Muscle layer of colon (tissue), 2 donors: ENCODE data around the gene UCN2.

Experiments
- H3K27ac ChIP-seq: one replicate; pipeline ENCODE4 v1.7.0; 2013; ENCODE audit warnings: low read depth, mild to moderate bottlenecking, low read length, moderate library complexity
- H3K27me3 ChIP-seq, 2 donors: one replicate each; pipeline ENCODE4 v1.7.0; 2013; ENCODE audit warnings: low read length in 2 of 2, mild to moderate bottlenecking in 2 of 2; ENCODE audit not compliant: insufficient read depth in 2 of 2, control insufficient read depth in 1 of 2
- H3K36me3 ChIP-seq: one replicate; pipeline ENCODE4 v1.7.0; 2013; ENCODE audit warnings: mild to moderate bottlenecking, low read length; ENCODE audit not compliant: insufficient read depth
- H3K4me1 ChIP-seq: one replicate; pipeline ENCODE4 v1.7.0; 2013; ENCODE audit warnings: mild to moderate bottlenecking, low read length; ENCODE audit not compliant: insufficient read depth
- H3K4me3 ChIP-seq, 2 donors: one replicate each; pipeline ENCODE4 v1.7.0; 2013; ENCODE audit warnings: low read length in 2 of 2, low read depth in 1 of 2, mild to moderate bottlenecking in 1 of 2, moderate library complexity in 1 of 2
- H3K9ac ChIP-seq: one replicate; pipeline ENCODE4 v1.7.0; 2013; ENCODE audit warnings: low read length
- H3K9me3 ChIP-seq: one replicate; pipeline ENCODE4 v1.7.0; 2013; ENCODE audit warnings: mild to moderate bottlenecking, low read length
- donor health status: abdominal sarcoma.
- donor health status: Adenocarcinoma of cecum.

The UCN2 gene

DNA sequence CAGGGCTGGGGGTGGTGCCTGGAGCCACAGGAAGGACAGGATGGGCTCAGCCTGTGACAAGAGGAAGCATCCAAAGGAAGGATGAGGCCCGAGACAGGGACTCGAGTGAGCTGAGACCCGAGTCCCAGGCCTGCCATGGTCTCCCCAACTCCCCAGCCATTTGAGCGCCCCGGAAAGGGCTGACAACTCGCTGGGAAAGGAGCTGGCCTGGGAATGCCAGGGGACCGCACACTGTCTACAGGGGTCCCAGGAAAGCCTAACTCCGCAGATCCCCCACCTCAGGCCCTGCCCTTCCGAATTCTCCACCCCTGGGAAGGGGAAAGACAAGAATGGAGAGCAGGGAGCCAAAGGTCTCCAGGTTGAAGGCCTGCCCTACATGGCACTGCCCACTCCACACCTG, 38.6 kb downstream of the UCN2 start:
- H3K9me3 ChIP-seq: no peaks in the 10 kb centered on the region
- H3K4me1 ChIP-seq: no peaks in the 10 kb centered on the region
- H3K36me3 ChIP-seq: no peaks in the 10 kb centered on the region
- no peak overlapping the region for H3K27ac ChIP-seq
- H3K27me3 ChIP-seq: no peaks in the 10 kb centered on the region
- H3K9ac ChIP-seq: no peak overlapping the region
- no peak overlapping the region for H3K4me3 ChIP-seq

DNA sequence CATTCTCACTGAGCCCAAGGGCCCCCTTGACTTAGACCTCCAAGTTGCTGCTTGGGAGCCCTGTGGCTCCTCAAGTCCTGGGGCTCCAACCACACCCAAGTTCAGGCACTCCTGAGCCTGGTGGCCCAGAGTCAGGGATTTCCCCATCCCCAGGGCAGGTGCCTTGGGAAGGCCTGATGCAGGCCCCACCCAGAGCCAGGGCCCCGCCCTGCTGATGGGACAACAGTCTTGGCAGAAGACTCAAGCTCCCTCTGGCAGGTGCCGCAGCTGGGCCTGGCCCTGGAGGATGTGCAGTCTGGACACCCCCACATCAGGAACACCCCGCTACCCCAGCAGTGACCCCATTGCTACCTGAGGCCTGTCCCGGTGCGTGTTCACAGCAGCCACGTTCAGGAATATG, 41.9 kb downstream of the UCN2 start:
- no peak overlapping the region for H3K9ac ChIP-seq
- H3K27ac ChIP-seq: no peak overlapping the region
- H3K4me1 ChIP-seq: no peaks in the 10 kb centered on the region
- H3K9me3 ChIP-seq: no peaks in the 10 kb centered on the region
- no peaks in the 10 kb centered on the region for H3K36me3 ChIP-seq
- no peak overlapping the region for H3K4me3 ChIP-seq
- H3K27me3 ChIP-seq: no peaks in the 10 kb centered on the region

DNA sequence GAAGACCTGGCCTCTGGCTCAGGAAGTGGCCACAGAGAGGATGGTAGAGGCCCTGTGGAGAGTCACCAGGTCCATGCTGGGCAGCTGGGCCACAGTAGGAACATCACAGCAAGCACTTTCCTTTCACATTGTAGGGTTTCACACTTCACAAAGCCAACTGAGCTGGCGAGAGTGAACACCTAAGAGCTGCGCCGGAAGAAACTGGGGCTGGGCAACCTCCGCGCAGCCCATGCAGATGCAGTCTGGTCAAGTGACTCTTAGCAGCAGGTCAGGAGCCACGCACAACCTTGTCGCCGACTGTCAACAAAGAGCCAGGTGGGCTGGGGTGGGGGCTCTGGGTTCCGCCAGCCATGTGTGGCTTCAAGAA, 44.3 kb downstream of the UCN2 start:
- no peaks in the 10 kb centered on the region for H3K36me3 ChIP-seq
- H3K4me1 ChIP-seq: no peaks in the 10 kb centered on the region
- H3K4me3 ChIP-seq: no peak overlapping the region
- H3K9me3 ChIP-seq: no peaks in the 10 kb centered on the region
- no peaks in the 10 kb centered on the region for H3K27me3 ChIP-seq
- H3K27ac ChIP-seq: no peak overlapping the region
- H3K9ac ChIP-seq: no peak overlapping the region

DNA sequence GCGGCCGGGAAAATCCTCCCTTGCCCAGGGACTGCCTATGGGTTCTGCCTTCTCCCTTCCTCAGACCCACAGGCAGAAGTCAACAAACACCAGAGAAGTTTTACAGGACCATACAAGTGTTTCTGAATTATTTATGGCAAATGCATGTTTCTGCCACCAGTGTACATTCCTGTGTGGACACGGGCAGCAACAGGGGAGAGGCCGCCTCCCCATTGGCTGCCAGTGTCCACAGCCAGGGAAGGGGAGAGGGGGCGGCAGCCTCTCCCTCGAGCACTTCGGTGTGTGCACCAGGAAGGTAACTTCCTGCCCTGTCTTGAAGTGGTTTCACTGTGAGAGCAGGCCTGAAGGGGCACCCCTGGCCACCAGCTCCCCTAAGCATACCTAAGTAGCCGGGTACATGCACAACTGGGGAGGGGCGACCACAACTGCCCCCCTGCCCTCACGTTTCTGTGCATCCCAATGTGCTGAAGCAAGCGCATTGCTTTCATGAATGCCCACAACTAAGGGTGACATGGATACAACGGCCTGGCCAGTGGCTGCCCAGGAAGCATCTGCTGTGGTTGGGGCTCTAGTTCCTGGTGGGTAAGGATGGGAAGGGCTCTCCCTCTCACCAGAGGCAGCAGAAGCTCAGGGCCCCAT, 44.8 kb downstream of the UCN2 start:
- no peak overlapping the region for H3K9ac ChIP-seq
- no peak overlapping the region for H3K27ac ChIP-seq
- no peak overlapping the region for H3K4me3 ChIP-seq
- no peaks in the 10 kb centered on the region for H3K36me3 ChIP-seq
- no peaks in the 10 kb centered on the region for H3K4me1 ChIP-seq
- no peaks in the 10 kb centered on the region for H3K9me3 ChIP-seq
- no peaks in the 10 kb centered on the region for H3K27me3 ChIP-seq

DNA sequence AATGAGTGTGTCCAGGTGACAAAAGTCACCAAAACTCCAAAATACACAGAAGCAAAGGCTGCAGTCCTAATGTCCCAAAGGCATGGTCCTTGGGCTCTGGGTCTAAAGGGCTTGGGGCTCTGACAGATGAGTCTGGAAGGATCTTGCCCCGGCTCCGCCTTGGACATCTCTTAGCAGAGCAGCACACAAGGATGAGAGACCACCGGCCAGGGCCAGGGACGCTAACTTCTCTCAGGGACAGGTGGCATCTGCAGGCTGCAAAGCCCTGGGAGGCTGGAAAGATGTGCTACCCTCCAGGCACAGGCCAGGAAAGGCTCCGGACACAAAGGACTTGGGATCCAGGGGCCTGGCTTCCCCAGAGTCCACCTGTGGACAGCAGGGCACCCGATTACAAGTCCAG, 45.5 kb downstream of the UCN2 start:
- Histone ChIP-seq H3K9ac (no peak overlapping the region), H3K4me3 (no peak overlapping the region), H3K9me3 (no peaks in the 10 kb centered on the region), H3K4me1 (no peaks in the 10 kb centered on the region), H3K27me3 (no peaks in the 10 kb centered on the region), H3K27ac (no peak overlapping the region), H3K36me3 (no peaks in the 10 kb centered on the region)

DNA sequence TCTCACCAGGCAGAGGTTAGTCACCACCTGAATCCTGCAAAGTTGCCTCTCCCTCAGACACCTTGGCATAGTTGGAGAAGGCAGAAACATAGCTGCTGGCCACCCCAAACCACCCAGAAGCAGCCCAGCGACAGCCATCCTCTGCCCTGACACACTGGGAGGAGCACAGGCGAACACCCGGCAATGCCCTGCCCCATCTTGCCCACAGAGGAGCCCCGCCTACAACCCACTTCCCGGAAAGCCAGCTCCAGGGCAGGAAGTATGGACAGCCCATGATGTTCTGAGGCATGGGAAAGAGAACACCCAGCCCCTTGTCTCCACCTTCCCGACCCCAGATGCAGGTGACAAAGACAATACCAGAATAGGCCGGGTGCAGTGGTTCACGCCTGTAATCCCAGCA, 47.0 kb downstream of the UCN2 start:
- H3K4me1 ChIP-seq: no peaks in the 10 kb centered on the region
- no peaks in the 10 kb centered on the region for H3K36me3 ChIP-seq
- H3K27me3 ChIP-seq: no peaks in the 10 kb centered on the region
- no peak overlapping the region for H3K4me3 ChIP-seq
- no peaks in the 10 kb centered on the region for H3K9me3 ChIP-seq
- H3K9ac ChIP-seq: no peak overlapping the region
- H3K27ac ChIP-seq: no peak overlapping the region

DNA sequence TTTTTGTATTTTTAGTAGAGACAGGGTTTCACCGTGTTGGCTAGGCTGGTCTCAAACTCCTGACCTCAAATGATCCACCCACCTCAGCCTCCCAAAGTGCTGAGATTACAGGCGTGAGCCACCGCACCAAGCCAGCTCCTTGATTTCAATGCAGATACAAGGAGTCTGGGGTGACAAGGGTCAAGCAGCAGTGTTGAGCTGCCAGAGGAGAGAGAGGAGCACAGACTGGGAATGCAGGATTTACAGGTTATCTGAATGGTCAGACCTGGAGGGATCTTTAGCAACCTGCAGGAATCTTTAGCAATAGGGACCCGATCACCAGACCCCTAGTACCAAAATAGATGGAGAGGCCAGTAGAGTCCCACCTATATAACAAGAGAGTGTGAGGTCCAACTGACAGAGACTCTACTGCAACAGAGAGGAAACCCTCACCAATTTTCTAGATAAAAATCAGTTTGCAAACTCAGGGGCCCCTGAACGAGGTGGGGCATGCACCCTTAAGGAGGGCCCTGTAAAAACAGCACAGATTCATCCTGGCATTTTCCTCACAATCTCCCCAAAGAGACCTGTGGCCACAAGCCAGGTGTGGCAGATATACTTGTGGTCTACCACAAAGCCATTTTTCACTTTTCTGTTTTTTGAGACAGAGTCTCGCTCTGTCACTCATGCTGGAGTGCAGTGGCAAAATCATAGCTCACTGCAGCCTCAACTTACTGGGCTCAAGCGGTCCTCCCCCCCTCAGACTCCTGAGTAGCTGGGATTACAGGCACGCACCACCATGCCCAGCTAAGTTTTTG, 49.0 kb downstream of the UCN2 start:
- H3K4me1 ChIP-seq: no peaks in the 10 kb centered on the region
- no peak overlapping the region for H3K4me3 ChIP-seq

More for the DNA sequence above, 49.0 kb downstream of the UCN2 start:
- Histone ChIP-seq H3K9ac (no peak overlapping the region), H3K36me3 (no peaks in the 10 kb centered on the region), H3K9me3 (no peaks in the 10 kb centered on the region), H3K27ac (no peak overlapping the region), H3K27me3 (no peaks in the 10 kb centered on the region)
